GM08714 (cell line): ENCODE measurements around the gene ACTN3.

Experiments used
- H3K4me3 ChIP-seq: fragments of 200-500 bp; sonication (Bioruptor generic); 2 replicates; pipeline ENCODE4 v1.5.1; 2014; ENCODE audit warnings: mild to moderate bottlenecking, low read length, inconsistent platforms
- ZNF274 ChIP-seq: IDR thresholded peaks from 2 replicates; pipeline ENCODE4 v1.6.1; 2012; ENCODE audit warnings: mild to moderate bottlenecking, low read depth, low read length

ACTN3 gene

GRCh38 chr11:66554602-66555001, 7.9 kb downstream of the ACTN3 start:
- no peak overlapping the region for H3K4me3 ChIP-seq
- no peak for TF ChIP-seq ZNF274

- TF ChIP-seq ZNF274, result no peak
Observed at GRCh38 chr11:66555416-66555815, 8.7 kb downstream of the ACTN3 start.

GRCh38 chr11:66556086-66556485, 9.4 kb downstream of the ACTN3 start:
- H3K4me3 ChIP-seq, result no peak overlapping the region
- no peak for TF ChIP-seq ZNF274

More at GRCh38 chr11:66555416-66555815, 8.7 kb downstream of the ACTN3 start:
- no peak overlapping the region for H3K4me3 ChIP-seq

GRCh38 chr11:66557733-66558326, 11.1 kb downstream of the ACTN3 start:
- H3K4me3 ChIP-seq, result no peak overlapping the region
- no peak for TF ChIP-seq ZNF274

GRCh38 chr11:66559142-66559865, 12.6 kb downstream of the ACTN3 start:
- no peak for TF ChIP-seq ZNF274
- no peak overlapping the region for H3K4me3 ChIP-seq

GRCh38 chr11:66559866-66560676, 13.4 kb downstream of the ACTN3 start:
- TF ChIP-seq ZNF274, result no peak
- no peak overlapping the region for H3K4me3 ChIP-seq

GRCh38 chr11:66561178-66561974, 14.7 kb downstream of the ACTN3 start:
- no peak for TF ChIP-seq ZNF274
- no peak overlapping the region for H3K4me3 ChIP-seq

GRCh38 chr11:66561975-66562248, 15.2 kb downstream of the ACTN3 start:
- H3K4me3 ChIP-seq, result no peak overlapping the region
- no peak for TF ChIP-seq ZNF274

- no peak for TF ChIP-seq ZNF274
- H3K4me3 ChIP-seq, result no peak overlapping the region
Observed at GRCh38 chr11:66562275-66562674, 15.6 kb downstream of the ACTN3 start.

- H3K4me3 ChIP-seq, result no peak overlapping the region
- no peak for TF ChIP-seq ZNF274
Observed at GRCh38 chr11:66562907-66563583, 16.3 kb downstream of the ACTN3 start.

- TF ChIP-seq ZNF274, result no peak
- H3K4me3 ChIP-seq, result no peak overlapping the region
Observed at GRCh38 chr11:66563832-66564231, 17.1 kb downstream of the ACTN3 start.

- TF ChIP-seq ZNF274, result no peak
- H3K4me3 ChIP-seq, result no peak overlapping the region
Observed at GRCh38 chr11:66564538-66564937, 17.8 kb downstream of the ACTN3 start.

GRCh38 chr11:66564984-66565383, 18.3 kb downstream of the ACTN3 start:
- no peak for TF ChIP-seq ZNF274
- no peak overlapping the region for H3K4me3 ChIP-seq

- no peak for TF ChIP-seq ZNF274
- no peak overlapping the region for H3K4me3 ChIP-seq
Observed at GRCh38 chr11:66566221-66566620, 19.5 kb downstream of the ACTN3 start.

- TF ChIP-seq ZNF274, result no peak
- no peak overlapping the region; the same call in 1 of the 2 replicates for H3K4me3 ChIP-seq
Observed at GRCh38 chr11:66567787-66568123, 21.1 kb downstream of the ACTN3 start.
